Measurements from ENCODE around the gene CFAP100.

DNA sequence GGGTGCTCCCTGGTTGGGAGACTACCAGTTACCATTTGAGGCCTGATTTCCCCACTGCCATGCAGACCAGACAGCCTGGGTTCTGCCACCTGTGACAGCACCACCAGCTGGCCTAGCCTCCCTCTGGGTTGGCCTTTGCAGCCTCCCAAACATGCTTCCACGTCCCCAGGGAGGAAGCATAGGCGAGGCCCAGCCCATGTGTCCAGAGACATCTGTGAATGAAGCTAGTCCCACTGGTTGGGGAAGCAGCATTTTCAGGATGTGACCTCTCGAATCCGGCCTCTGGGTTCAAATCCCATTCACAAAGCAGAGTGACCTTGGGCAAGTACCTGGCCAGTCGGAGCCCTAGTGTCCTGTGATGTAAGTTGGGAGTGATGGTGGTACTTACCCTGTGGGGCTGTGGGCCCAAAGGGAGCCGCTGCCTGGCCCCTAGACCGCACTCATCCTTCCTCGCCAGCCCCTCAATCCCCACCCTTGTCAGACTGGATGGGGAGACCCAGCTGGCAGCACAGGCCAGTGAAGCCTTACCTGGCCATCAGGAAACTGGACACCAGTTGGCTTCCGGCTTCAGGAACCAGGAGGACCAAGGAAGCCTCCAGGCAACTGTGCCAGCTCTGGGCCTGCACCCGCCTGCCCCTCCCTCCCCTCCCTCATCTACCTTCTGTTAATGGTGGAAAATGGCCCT is 43.5 kb upstream of the CFAP100 start:
- TF ChIP-seq POLR2A (IDR thresholded peaks at IDR 0.05) = no peak
- TF ChIP-seq, protein P1, sequence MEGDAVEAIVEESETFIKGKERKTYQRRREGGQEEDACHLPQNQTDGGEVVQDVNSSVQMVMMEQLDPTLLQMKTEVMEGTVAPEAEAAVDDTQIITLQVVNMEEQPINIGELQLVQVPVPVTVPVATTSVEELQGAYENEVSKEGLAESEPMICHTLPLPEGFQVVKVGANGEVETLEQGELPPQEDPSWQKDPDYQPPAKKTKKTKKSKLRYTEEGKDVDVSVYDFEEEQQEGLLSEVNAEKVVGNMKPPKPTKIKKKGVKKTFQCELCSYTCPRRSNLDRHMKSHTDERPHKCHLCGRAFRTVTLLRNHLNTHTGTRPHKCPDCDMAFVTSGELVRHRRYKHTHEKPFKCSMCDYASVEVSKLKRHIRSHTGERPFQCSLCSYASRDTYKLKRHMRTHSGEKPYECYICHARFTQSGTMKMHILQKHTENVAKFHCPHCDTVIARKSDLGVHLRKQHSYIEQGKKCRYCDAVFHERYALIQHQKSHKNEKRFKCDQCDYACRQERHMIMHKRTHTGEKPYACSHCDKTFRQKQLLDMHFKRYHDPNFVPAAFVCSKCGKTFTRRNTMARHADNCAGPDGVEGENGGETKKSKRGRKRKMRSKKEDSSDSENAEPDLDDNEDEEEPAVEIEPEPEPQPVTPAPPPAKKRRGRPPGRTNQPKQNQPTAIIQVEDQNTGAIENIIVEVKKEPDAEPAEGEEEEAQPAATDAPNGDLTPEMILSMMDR (IDR thresholded peaks at IDR 0.05) = no peak

Data from thyroid gland (tissue), 4 donors.